HCT116 (cell line): ENCODE measurements around the gene TNFRSF6B. TPM values are rescaled to one million over a fixed set of nuclear protein-coding genes. Genes with fewer than 3 reads are reported as not detected.
A peak's percentile ranks its signal among the peaks of the same experiment; 100 is the strongest.

ENCODE experiments used
- ATAC-seq: fragments of 200-7000 bp; cut with Tn5 transposase; 2 replicates; pipeline ENCODE4 v1.9.1; 2020; ENCODE audit warnings: mild to moderate bottlenecking, moderate library complexity
- BruUV-seq: library from RNA; stranded (reverse); fragments of 400-500 nt; replicated peaks from 2 replicates; lab custom pipeline; 2021; lab: Mats Ljungman, UMichigan
- CTCF ChIA-PET: fragments of 300-600 bp; sonication (Branson Sonifier 250); formaldehyde crosslinking; loops from one replicate; lab custom pipeline; 2021; ENCODE audit warnings: antibody characterized with exemption; lab: Charles Lee
- POLR2A ChIA-PET: fragments of 300-600, 350-600 bp; sonication (Branson Sonifier 250); formaldehyde crosslinking; loops from one replicate; lab custom pipeline; 2021; ENCODE audit warnings: antibody characterized with exemption; lab: Charles Lee
- RAD21 ChIA-PET, 2 experiments: fragments of 300-600 bp; sonication (Branson Sonifier 250); formaldehyde crosslinking; loops; one replicate each; lab custom pipeline; 2023; ENCODE audit warnings: low total read pairs in 2 of 2; ENCODE audit not compliant: uncharacterized antibody in 2 of 2, unreplicated experiment in 2 of 2, low non-redundant PET in 1 of 2; lab: Charles Lee
- DNase-seq: peaks from one replicate; pipeline ENCODE4 v3.0.0-alpha.2; 2010; ENCODE audit warnings: low read depth, low spot score
- H2AFZ ChIP-seq: fragments of 200-600 bp; shearing (Covaris generic), sonication (generic); 2 replicates; pipeline ENCODE4 v1.6.1; 2017; ENCODE audit warnings: low read depth, mixed run types, mixed read lengths, antibody characterized with exemption, low read length; ENCODE audit not compliant: poor library complexity, severe bottlenecking
- H3K27ac ChIP-seq: 2 replicates; pipeline ENCODE4 v1.5.1; 2012; ENCODE audit warnings: low read depth, low read length
- H3K27me3 ChIP-seq: fragments of 200-600 bp; sonication (generic); 2 replicates; pipeline ENCODE4 v1.6.1; 2016; ENCODE audit warnings: mixed run types, low read length, mixed read lengths; ENCODE audit not compliant: insufficient read depth
- H3K36me3 ChIP-seq, 2 experiments: fragments of 200-500 bp in 1 of 2; fragments of 200-600 bp in 1 of 2; sonication (Bioruptor generic) in 1 of 2; sonication (generic) in 1 of 2; 2 replicates each; pipeline versions ENCODE4 v1.5.1 to v1.6.1; 2014 to 2016; ENCODE audit warnings: low read length in 2 of 2, inconsistent platforms in 1 of 2, mixed read lengths in 1 of 2, mixed run types in 1 of 2; ENCODE audit not compliant: insufficient read depth in 2 of 2, control insufficient read depth in 1 of 2
- H3K4me1 ChIP-seq, 2 experiments: fragments of 200-600 bp in 1 of 2; sonication (generic) in 1 of 2; 2 replicates each; pipeline versions ENCODE4 v1.5.1 to v1.6.1; 2012 to 2017; ENCODE audit warnings: low read length in 2 of 2, inconsistent platforms in 1 of 2, mild to moderate bottlenecking in 1 of 2, mixed read lengths in 1 of 2, mixed run types in 1 of 2, moderate library complexity in 1 of 2; ENCODE audit not compliant: insufficient read depth in 2 of 2, control insufficient read depth in 1 of 2
- H3K4me2 ChIP-seq: fragments of 200-600 bp; sonication (generic); 2 replicates; pipeline ENCODE4 v1.6.1; 2017; ENCODE audit warnings: mixed run types, low read length, mixed read lengths
- H3K4me3 ChIP-seq, 2 experiments: fragments of 200-600 bp in 1 of 2; sonication (generic) in 1 of 2; replicated peaks in 1 of 2; 2 replicates each; pipeline ENCODE4 v1.5.1; 2011 to 2016; ENCODE audit warnings: low read length in 2 of 2, control low read depth in 1 of 2, low read depth in 1 of 2, mild to moderate bottlenecking in 1 of 2, mixed read lengths in 1 of 2, mixed run types in 1 of 2
- H3K79me2 ChIP-seq: fragments of 200-600 bp; sonication (generic); 2 replicates; pipeline ENCODE4 v1.6.1; 2017; ENCODE audit warnings: mild to moderate bottlenecking, mixed run types, low read length, moderate library complexity, mixed read lengths; ENCODE audit not compliant: insufficient read depth
- H3K9ac ChIP-seq: fragments of 200-600 bp; sonication (generic); 2 replicates; pipeline ENCODE4 v1.6.1; 2016; ENCODE audit warnings: low read length, mixed read lengths
- H3K9me2 ChIP-seq: fragments of 200-600 bp; sonication (generic), shearing (Covaris generic); 2 replicates; pipeline ENCODE4 v1.6.1; 2017; ENCODE audit warnings: mixed run types, mild to moderate bottlenecking, moderate library complexity; ENCODE audit not compliant: insufficient read depth
- H3K9me3 ChIP-seq, 2 experiments: fragments of 200-500 bp in 1 of 2; fragments of 200-600 bp in 1 of 2; sonication (Bioruptor generic) in 1 of 2; sonication (generic) in 1 of 2; 2 replicates each; pipeline ENCODE4 v1.6.1; 2014 to 2017; ENCODE audit warnings: low read length in 2 of 2, mixed read lengths in 2 of 2, inconsistent platforms in 1 of 2, low read depth in 1 of 2, mild to moderate bottlenecking in 1 of 2, mixed run types in 1 of 2, moderate library complexity in 1 of 2; ENCODE audit not compliant: control insufficient read depth in 1 of 2, insufficient read depth in 1 of 2
- H4K20me1 ChIP-seq: fragments of 200-600 bp; sonication (generic), shearing (Covaris generic); 2 replicates; pipeline ENCODE4 v1.6.1; 2017; ENCODE audit warnings: mixed run types, mild to moderate bottlenecking, moderate library complexity; ENCODE audit not compliant: insufficient read depth
- CEBPB ChIP-seq: IDR thresholded peaks from 2 replicates; pipeline ENCODE4 v1.6.1; 2012; ENCODE audit warnings: low read depth
- EGR1 ChIP-seq: IDR thresholded peaks from 2 replicates; pipeline ENCODE4 v1.6.1; 2012; ENCODE audit warnings: low read depth
- ELF1 ChIP-seq: IDR thresholded peaks from 2 replicates; pipeline ENCODE4 v1.6.1; 2012; ENCODE audit warnings: low read depth, borderline replicate concordance
- FOSL1 ChIP-seq: IDR thresholded peaks from 2 replicates; pipeline ENCODE4 v1.6.1; 2012; ENCODE audit warnings: low read depth
- JUND ChIP-seq: IDR thresholded peaks from 2 replicates; pipeline ENCODE4 v1.6.1; 2012
- RAD21 ChIP-seq: IDR thresholded peaks from 2 replicates; pipeline ENCODE4 v1.6.1; 2012; ENCODE audit warnings: low read depth, mild to moderate bottlenecking
- SIN3A ChIP-seq: IDR thresholded peaks from 2 replicates; pipeline ENCODE4 v1.6.1; 2012; ENCODE audit warnings: low read depth
- SRF ChIP-seq: IDR thresholded peaks from 2 replicates; pipeline ENCODE4 v1.6.1; 2012; ENCODE audit warnings: low read depth
- TCF7L2 ChIP-seq: IDR thresholded peaks from 2 replicates; pipeline ENCODE4 v1.7.0; 2011; ENCODE audit warnings: borderline replicate concordance, inconsistent platforms; ENCODE audit not compliant: insufficient read depth, insufficient read length; ENCODE audit errors: extremely low read depth
- YY1 ChIP-seq: IDR thresholded peaks from 2 replicates; pipeline ENCODE4 v1.6.1; 2011; ENCODE audit warnings: low read length, low read depth, moderate library complexity, mild to moderate bottlenecking; ENCODE audit not compliant: insufficient replicate concordance; ENCODE audit errors: extremely low read depth
- ZFX ChIP-seq: fragments of 450-650 bp; IDR thresholded peaks from 2 replicates; pipeline ENCODE4 v1.6.1; 2017
- intact Hi-C: fragments of 100-400 bp; cut with micrococcal nuclease; formaldehyde crosslinking; loops from 2 replicates; pipeline ENCODE4 v1.10.0; 2022
- total RNA-seq: library from RNA; stranded (reverse); gene quantifications from one replicate; pipeline ENCODE4 v1.2.1, GENCODE V29; 2021; ENCODE audit not compliant: unreplicated experiment
- TF ChIP-seq, protein P1 (sequence below), 3 experiments: fragments of 200-600 bp in 1 of 3; sonication (generic) in 1 of 3; IDR thresholded peaks in 2 of 3; conservative IDR thresholded peaks in 1 of 3; 2 replicates each; pipeline ENCODE4 v1.5.1; 2012 to 2017; ENCODE audit warnings: low read depth in 2 of 3, low read length in 2 of 3, antibody characterized with exemption in 1 of 3, borderline replicate concordance in 1 of 3, control low read depth in 1 of 3, mild to moderate bottlenecking in 1 of 3, mixed read lengths in 1 of 3, mixed run types in 1 of 3, moderate library complexity in 1 of 3; ENCODE audit not compliant: insufficient read depth in 1 of 3
- TF ChIP-seq, protein P2 (sequence below): IDR thresholded peaks from 2 replicates; pipeline ENCODE4 v1.6.1; 2012; ENCODE audit warnings: low read depth
- TF ChIP-seq, protein P3 (sequence below): IDR thresholded peaks from 2 replicates; pipeline ENCODE4 v1.6.1; 2011; ENCODE audit warnings: mild to moderate bottlenecking, low read length, moderate library complexity; ENCODE audit not compliant: insufficient replicate concordance; ENCODE audit errors: extremely low read depth

Gene TNFRSF6B
- total RNA-seq, 1 experiment from 2014 or later: 147 TPM

DNA sequence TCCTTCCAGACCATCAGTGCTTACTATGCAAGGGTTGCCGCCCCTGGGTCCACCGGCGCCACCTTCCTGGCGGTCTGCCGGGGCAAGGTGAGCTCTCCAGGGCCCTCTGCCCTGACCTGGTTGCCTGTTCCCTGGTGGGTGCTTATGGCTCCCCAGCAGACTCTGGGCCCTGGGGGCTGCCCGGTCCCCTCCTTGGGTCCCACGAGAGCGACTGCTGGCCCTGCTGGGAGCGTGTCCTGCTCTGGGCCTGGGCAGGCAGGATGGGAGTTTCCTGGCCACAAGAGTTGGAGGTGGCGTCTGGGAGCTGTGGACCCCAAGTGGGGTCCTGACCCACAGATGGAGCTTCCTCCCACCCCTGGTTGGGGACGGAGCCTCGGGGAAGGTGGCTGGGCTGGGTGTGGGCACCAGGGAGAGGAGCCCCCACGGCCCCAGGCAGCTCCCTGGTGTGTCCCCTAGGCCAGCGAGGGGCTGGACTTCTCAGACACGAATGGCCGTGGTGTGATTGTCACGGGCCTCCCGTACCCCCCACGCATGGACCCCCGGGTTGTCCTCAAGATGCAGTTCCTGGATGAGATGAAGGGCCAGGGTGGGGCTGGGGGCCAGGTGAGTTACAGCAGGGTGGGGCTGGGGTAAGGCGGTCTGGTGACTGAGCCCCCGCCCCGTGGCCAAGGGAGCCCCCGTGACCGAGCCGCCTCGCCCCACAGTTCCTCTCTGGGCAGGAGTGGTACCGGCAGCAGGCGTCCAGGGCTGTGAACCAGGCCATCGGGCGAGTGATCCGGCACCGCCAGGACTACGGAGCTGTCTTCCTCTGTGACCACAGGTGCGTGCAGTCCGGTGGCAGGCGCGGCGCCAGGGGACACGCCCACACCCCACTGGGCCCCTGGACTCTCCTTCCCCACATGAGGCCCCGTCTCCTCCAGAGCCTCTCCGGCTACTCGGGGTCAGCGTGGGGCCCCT lies 7.1 kb upstream of the TNFRSF6B start:
- no peak for DNase-seq
- Histone ChIP-seq H3K27me3 (no peaks in the 10 kb centered on the region), H3K79me2 (peaks cover 15% of the 10 kb centered on the region; the same call in 1 of the 2 replicates)
- POLR2A ChIA-PET: no interaction called here
- TF ChIP-seq EGR1: no peak
- TF ChIP-seq JUND: no peak
- TF ChIP-seq RAD21: no peak
- TF ChIP-seq, protein P1, sequence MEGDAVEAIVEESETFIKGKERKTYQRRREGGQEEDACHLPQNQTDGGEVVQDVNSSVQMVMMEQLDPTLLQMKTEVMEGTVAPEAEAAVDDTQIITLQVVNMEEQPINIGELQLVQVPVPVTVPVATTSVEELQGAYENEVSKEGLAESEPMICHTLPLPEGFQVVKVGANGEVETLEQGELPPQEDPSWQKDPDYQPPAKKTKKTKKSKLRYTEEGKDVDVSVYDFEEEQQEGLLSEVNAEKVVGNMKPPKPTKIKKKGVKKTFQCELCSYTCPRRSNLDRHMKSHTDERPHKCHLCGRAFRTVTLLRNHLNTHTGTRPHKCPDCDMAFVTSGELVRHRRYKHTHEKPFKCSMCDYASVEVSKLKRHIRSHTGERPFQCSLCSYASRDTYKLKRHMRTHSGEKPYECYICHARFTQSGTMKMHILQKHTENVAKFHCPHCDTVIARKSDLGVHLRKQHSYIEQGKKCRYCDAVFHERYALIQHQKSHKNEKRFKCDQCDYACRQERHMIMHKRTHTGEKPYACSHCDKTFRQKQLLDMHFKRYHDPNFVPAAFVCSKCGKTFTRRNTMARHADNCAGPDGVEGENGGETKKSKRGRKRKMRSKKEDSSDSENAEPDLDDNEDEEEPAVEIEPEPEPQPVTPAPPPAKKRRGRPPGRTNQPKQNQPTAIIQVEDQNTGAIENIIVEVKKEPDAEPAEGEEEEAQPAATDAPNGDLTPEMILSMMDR (IDR thresholded peaks at IDR 0.05 in 2 of 3, conservative IDR thresholded peaks at IDR 0.05 in 1 of 3; ENCODE audit: borderline replicate concordance in 1 of 3, insufficient read depth in 1 of 3, low read depth in 2 of 3, low read length in 2 of 3): no peak
- no peak for TF ChIP-seq ELF1
- TF ChIP-seq, protein P2, sequence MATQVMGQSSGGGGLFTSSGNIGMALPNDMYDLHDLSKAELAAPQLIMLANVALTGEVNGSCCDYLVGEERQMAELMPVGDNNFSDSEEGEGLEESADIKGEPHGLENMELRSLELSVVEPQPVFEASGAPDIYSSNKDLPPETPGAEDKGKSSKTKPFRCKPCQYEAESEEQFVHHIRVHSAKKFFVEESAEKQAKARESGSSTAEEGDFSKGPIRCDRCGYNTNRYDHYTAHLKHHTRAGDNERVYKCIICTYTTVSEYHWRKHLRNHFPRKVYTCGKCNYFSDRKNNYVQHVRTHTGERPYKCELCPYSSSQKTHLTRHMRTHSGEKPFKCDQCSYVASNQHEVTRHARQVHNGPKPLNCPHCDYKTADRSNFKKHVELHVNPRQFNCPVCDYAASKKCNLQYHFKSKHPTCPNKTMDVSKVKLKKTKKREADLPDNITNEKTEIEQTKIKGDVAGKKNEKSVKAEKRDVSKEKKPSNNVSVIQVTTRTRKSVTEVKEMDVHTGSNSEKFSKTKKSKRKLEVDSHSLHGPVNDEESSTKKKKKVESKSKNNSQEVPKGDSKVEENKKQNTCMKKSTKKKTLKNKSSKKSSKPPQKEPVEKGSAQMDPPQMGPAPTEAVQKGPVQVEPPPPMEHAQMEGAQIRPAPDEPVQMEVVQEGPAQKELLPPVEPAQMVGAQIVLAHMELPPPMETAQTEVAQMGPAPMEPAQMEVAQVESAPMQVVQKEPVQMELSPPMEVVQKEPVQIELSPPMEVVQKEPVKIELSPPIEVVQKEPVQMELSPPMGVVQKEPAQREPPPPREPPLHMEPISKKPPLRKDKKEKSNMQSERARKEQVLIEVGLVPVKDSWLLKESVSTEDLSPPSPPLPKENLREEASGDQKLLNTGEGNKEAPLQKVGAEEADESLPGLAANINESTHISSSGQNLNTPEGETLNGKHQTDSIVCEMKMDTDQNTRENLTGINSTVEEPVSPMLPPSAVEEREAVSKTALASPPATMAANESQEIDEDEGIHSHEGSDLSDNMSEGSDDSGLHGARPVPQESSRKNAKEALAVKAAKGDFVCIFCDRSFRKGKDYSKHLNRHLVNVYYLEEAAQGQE: no peak
- TF ChIP-seq YY1: no peak
- TF ChIP-seq, protein P3, sequence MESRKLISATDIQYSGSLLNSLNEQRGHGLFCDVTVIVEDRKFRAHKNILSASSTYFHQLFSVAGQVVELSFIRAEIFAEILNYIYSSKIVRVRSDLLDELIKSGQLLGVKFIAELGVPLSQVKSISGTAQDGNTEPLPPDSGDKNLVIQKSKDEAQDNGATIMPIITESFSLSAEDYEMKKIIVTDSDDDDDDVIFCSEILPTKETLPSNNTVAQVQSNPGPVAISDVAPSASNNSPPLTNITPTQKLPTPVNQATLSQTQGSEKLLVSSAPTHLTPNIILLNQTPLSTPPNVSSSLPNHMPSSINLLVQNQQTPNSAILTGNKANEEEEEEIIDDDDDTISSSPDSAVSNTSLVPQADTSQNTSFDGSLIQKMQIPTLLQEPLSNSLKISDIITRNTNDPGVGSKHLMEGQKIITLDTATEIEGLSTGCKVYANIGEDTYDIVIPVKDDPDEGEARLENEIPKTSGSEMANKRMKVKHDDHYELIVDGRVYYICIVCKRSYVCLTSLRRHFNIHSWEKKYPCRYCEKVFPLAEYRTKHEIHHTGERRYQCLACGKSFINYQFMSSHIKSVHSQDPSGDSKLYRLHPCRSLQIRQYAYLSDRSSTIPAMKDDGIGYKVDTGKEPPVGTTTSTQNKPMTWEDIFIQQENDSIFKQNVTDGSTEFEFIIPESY: no peak
- TF ChIP-seq SIN3A: no peak
- TF ChIP-seq CEBPB: no peak
- no peak for TF ChIP-seq TCF7L2
- TF ChIP-seq SRF: no peak
- no peak for TF ChIP-seq FOSL1
- TF ChIP-seq ZFX: no peak
- TF ChIP-seq, all 23 proteins: peak for 0
- ChIA-PET CTCF (no interaction called here), RAD21 (no interaction called here)
- no peak overlapping the region for H3K9ac ChIP-seq
- H3K4me3 ChIP-seq: no peak overlapping the region
- H4K20me1 ChIP-seq: no peaks in the 10 kb centered on the region
- BruUV-seq: no TSS peak
- no peak overlapping the region for H2AFZ ChIP-seq
- intact Hi-C loops: no loop called here
- peaks cover 38 to 73% of the 10 kb centered on the region in 2 experiments for H3K4me1 ChIP-seq
- H3K9me2 ChIP-seq: no peaks in the 10 kb centered on the region
- no peak overlapping the region for H3K4me2 ChIP-seq
- peak overlapping the region; percentile 100; the same call in 1 of the 2 replicates for H3K27ac ChIP-seq
- no peak for ATAC-seq
- H3K9me3 ChIP-seq: no peaks in the 10 kb centered on the region
- peaks cover 0 to 7% of the 10 kb centered on the region in 2 experiments; a peak in 1 of 4 replicates for H3K36me3 ChIP-seq
